Measurements from ENCODE around the gene TEX2.
"Not testable (repeated sequence)": the region's sequence is repeated elsewhere in the genome, so short reads cannot be mapped to it uniquely, and the experiment has no call there.

TEX2 gene

DNA sequence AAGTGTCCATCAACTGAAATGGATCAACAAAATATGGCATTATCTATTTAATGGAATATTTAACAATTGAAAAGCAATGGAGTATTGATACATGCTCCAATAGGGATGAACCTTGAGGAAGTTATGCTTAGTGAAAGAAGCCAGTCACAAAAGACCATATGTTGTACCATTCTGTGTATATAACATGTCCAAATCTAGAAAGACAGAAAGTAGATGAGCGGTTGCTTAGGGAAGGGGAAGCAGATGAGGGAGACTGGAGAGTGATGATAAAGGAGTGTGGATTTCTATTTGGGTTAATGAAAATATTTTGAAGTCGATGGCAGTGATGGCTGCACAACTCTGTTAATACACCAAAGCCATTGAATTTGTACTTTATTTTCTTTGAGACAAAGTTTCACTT lies 124.6 kb downstream of the TEX2 start:
- no peak for DNase-seq (ENCODE audit: low read depth in 2 of 2)

GRCh38 chr17:64135000-64135399 lies 128.1 kb downstream of the TEX2 start:
- no peak for DNase-seq (ENCODE audit: low read depth in 2 of 2)

- DNase-seq (ENCODE audit: low read depth in 2 of 2) = no peak
These were observed 128.7 kb downstream of the TEX2 start for GRCh38 chr17:64134216-64134970.

- no peak for DNase-seq (ENCODE audit: low read depth in 2 of 2)
These were observed 129.4 kb downstream of the TEX2 start for GRCh38 chr17:64133546-64134215.

DNA sequence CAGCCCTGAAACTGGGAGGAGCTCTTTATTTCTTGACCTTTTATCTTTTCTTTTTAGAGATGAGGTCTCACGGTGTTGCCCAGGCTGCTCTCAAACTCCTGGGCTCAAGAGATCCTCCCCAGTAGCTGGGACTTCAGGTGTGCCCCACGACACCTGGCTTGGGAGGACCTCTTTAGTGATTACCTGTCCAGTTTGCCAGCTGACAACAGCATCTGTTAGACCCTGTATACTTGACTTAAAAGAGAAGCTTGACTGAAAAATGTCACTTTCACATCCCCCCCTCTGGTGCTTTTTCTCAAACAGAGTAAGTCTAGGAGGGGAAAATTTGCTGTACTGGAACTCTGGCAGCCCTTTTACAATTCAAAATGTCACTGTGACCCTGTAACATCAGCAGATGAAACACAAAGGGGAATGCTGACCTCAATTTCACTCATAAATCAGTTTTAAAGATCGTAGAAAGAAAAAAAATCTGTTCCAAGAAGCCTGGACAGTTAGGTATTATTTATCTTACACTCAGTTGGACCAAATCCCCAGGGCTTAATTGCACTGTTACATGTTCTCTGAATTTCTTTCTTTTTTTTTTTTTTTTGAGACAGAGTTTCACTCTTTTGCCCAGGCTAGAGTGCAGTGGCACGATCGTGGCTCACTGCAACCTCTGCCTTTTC lies 131.3 kb downstream of the TEX2 start:
- no peak for DNase-seq (ENCODE audit: low read depth in 2 of 2)

DNA sequence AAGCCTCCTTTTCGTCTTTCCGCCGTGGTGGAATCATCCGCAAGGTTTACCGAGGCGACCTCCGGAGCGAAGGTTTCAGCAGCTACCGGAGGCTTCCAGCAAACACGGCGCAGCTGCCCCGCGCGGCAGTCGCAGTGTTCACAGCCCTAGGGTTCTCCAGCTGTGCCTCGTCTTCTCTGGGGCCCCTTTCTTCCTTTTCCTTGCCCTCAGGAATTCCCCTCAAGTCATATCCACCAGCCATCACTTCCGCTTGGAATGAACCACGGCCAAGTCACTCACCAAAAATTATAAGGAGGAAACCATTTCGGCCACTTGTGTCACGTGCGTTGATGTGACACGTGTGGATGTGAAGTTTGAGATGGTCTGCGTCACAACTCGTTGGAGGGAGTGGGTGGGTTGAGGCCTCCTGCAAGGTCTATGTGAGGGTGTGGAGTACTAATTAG lies 132.5 kb downstream of the TEX2 start:
- DNase-seq (ENCODE audit: low read depth in 2 of 2) = peak; percentile 9 to 22

- peak; percentile 83 to 90 for DNase-seq (ENCODE audit: low read depth in 2 of 2)
These were observed 133.1 kb downstream of the TEX2 start, which contains the start of gene ERN1 for GRCh38 chr17:64129765-64130558. TSS of gene ERN1 (minus strand) at chr17:64130144. CDS start at chr17:64130029, 115 bp downstream.

- no peak for DNase-seq (ENCODE audit: low read depth in 2 of 2)
These were observed 133.6 kb downstream of the TEX2 start for GRCh38 chr17:64129515-64129764.

GRCh38 chr17:64128787-64129514 lies 134.1 kb downstream of the TEX2 start:
- DNase-seq (ENCODE audit: low read depth in 2 of 2) = no peak

- DNase-seq (ENCODE audit: low read depth in 2 of 2) = no peak
These were observed 136.1 kb downstream of the TEX2 start for GRCh38 chr17:64126918-64127317.

DNA sequence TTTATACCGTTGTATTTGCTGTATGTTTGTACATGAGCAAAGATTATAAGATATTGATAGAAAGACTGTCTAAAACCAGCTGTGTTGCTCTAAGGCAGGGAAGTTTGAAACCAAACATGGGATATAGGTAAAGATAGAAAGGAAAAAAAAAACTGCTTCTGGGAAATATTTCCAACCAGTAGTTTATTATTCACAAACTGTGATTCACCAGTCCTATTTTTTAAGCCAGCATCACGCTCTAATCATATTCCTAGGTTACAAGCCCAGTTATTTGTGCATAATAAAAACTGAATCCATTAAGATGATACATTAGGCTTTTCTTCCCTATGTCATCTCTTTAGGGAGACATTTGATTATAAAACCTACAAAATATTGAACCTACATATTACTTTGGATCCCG lies 137.1 kb downstream of the TEX2 start:
- no peak for DNase-seq (ENCODE audit: low read depth in 2 of 2)

DNA sequence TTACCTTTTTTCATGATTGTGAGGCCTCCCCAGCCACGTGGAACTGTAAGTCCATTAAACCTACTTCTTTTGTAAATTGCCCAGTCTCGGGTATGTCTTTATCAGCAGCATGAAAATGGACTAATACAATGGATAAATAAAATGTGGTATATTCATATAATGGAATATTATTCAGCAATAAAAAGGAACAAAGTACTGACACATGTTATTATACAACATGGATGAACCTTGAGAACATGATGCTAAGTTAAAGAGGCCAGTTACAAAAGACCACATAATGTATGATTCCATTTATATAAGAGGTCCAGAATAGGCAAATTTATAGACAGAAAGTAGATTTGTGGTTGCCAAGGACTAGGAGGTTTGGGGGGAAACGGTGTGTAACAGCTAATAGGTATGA lies 138.5 kb downstream of the TEX2 start:
- no peak for DNase-seq (ENCODE audit: low read depth in 2 of 2)

GRCh38 chr17:64123114-64123513 lies 139.9 kb downstream of the TEX2 start:
- no peak for DNase-seq (ENCODE audit: low read depth in 2 of 2)

GRCh38 chr17:64120972-64121786 lies 141.9 kb downstream of the TEX2 start:
- not testable (repeated sequence) for DNase-seq (ENCODE audit: low read depth in 2 of 2)

DNA sequence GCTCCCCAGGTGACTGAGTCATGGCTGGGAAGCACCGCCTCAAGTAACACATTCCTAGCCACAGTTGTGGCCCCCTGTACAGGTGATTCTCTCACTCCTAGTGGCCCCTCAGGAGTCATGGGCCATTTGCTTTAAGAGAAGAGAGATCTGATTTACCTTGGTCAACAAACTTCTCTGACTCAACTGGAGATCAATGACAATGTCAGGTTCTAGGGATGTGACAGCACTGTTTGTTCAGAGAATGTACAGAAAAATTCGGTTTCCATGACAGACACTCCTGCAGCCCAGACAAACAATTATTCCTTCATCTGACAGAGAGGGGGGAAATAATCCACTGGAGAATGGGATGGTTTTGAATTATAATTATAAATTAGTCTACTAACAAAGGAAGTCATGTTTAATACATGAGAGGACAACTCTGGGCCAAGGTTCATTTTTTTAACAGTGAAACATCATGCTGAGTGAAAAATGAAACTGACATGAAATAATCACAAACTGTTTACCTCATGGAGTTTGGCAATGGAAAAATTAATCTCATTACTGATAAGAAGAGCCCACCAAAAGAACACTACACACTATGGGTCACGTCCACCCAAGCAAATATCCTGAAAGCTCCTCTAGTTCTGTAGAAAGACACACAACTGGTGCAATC lies 142.8 kb downstream of the TEX2 start:
- no peak for DNase-seq (ENCODE audit: low read depth in 2 of 2)

GRCh38 chr17:64117981-64118979 lies 144.8 kb downstream of the TEX2 start:
- no peak for DNase-seq (ENCODE audit: low read depth in 2 of 2)

- no peak for DNase-seq (ENCODE audit: low read depth in 2 of 2)
These were observed 147.1 kb downstream of the TEX2 start for GRCh38 chr17:64115822-64116534.

- DNase-seq (ENCODE audit: low read depth in 2 of 2) = no peak
These were observed 147.9 kb downstream of the TEX2 start for GRCh38 chr17:64115043-64115698.

Data from stimulated activated CD8-positive, alpha-beta memory T cell treated with anti-CD3 and anti-CD28 coated beads, Interleukin-2, amount 100 ng/mL, for 1 hour (primary cell).